ENCODE measurements around the gene ARHGAP31.
"Not testable (repeated sequence)": the region's sequence is repeated elsewhere in the genome, so short reads cannot be mapped to it uniquely, and the experiment has no call there.

The ARHGAP31 gene

GRCh38 chr3:119295816-119296726 lies 1.9 kb downstream of the ARHGAP31 start:
- peak; percentile 55 for DNase-seq (ENCODE audit: low spot score)

GRCh38 chr3:119296727-119297122 lies 2.5 kb downstream of the ARHGAP31 start:
- DNase-seq (ENCODE audit: low spot score) = no peak

GRCh38 chr3:119297169-119297568 lies 3.0 kb downstream of the ARHGAP31 start:
- peak; percentile 47 for DNase-seq (ENCODE audit: low spot score)

- DNase-seq (ENCODE audit: low spot score) = no peak
Measured at GRCh38 chr3:119298565-119298941, 4.4 kb downstream of the ARHGAP31 start.

- DNase-seq (ENCODE audit: low spot score) = no peak
Measured at GRCh38 chr3:119300991-119301391, 6.8 kb downstream of the ARHGAP31 start.

GRCh38 chr3:119301662-119302061 lies 7.5 kb downstream of the ARHGAP31 start:
- DNase-seq (ENCODE audit: low spot score) = no peak

GRCh38 chr3:119302697-119303551 lies 8.7 kb downstream of the ARHGAP31 start:
- DNase-seq (ENCODE audit: low spot score) = no peak

GRCh38 chr3:119304201-119304713 lies 10.1 kb downstream of the ARHGAP31 start:
- peak; percentile 56 for DNase-seq (ENCODE audit: low spot score)

GRCh38 chr3:119305286-119305685 lies 11.1 kb downstream of the ARHGAP31 start:
- no peak for DNase-seq (ENCODE audit: low spot score)

- not testable (repeated sequence) for DNase-seq (ENCODE audit: low spot score)
Measured at GRCh38 chr3:119306378-119306777, 12.2 kb downstream of the ARHGAP31 start.

- DNase-seq (ENCODE audit: low spot score) = no peak
Measured at GRCh38 chr3:119308355-119308754, 14.2 kb downstream of the ARHGAP31 start.

- no peak for DNase-seq (ENCODE audit: low spot score)
Measured at GRCh38 chr3:119309591-119309990, 15.4 kb downstream of the ARHGAP31 start.

GRCh38 chr3:119310071-119310470 lies 15.9 kb downstream of the ARHGAP31 start:
- peak; percentile 93 for DNase-seq (ENCODE audit: low spot score)

- peak; percentile 52 for DNase-seq (ENCODE audit: low spot score)
Measured at GRCh38 chr3:119311081-119311925, 17.1 kb downstream of the ARHGAP31 start.

- no peak for DNase-seq (ENCODE audit: low spot score)
Measured at GRCh38 chr3:119313461-119313860, 19.3 kb downstream of the ARHGAP31 start.

- no peak for DNase-seq (ENCODE audit: low spot score)
Measured at GRCh38 chr3:119314821-119315220, 20.6 kb downstream of the ARHGAP31 start.

GRCh38 chr3:119315600-119316312 lies 21.6 kb downstream of the ARHGAP31 start:
- no peak for DNase-seq (ENCODE audit: low spot score)

- DNase-seq (ENCODE audit: low spot score) = no peak
Measured at GRCh38 chr3:119316313-119316670, 22.1 kb downstream of the ARHGAP31 start.

- DNase-seq (ENCODE audit: low spot score) = peak; percentile 47
Measured at GRCh38 chr3:119318876-119319275, 24.7 kb downstream of the ARHGAP31 start.

- no peak for DNase-seq (ENCODE audit: low spot score)
Measured at GRCh38 chr3:119319311-119319710, 25.1 kb downstream of the ARHGAP31 start.

GRCh38 chr3:119320785-119321184 lies 26.6 kb downstream of the ARHGAP31 start:
- not testable (repeated sequence) for DNase-seq (ENCODE audit: low spot score)
